Measurements from ENCODE around the gene CDH4. TPM values are rescaled to one million over a fixed set of nuclear protein-coding genes. Genes with fewer than 3 reads are reported as not detected.
A peak's percentile ranks its signal among the peaks of the same experiment; 100 is the strongest.
"Not testable (repeated sequence)": the region's sequence is repeated elsewhere in the genome, so short reads cannot be mapped to it uniquely, and the experiment has no call there.

Gene CDH4
- total RNA-seq, 1 donor from 2014 or later = 3.2 TPM

DNA sequence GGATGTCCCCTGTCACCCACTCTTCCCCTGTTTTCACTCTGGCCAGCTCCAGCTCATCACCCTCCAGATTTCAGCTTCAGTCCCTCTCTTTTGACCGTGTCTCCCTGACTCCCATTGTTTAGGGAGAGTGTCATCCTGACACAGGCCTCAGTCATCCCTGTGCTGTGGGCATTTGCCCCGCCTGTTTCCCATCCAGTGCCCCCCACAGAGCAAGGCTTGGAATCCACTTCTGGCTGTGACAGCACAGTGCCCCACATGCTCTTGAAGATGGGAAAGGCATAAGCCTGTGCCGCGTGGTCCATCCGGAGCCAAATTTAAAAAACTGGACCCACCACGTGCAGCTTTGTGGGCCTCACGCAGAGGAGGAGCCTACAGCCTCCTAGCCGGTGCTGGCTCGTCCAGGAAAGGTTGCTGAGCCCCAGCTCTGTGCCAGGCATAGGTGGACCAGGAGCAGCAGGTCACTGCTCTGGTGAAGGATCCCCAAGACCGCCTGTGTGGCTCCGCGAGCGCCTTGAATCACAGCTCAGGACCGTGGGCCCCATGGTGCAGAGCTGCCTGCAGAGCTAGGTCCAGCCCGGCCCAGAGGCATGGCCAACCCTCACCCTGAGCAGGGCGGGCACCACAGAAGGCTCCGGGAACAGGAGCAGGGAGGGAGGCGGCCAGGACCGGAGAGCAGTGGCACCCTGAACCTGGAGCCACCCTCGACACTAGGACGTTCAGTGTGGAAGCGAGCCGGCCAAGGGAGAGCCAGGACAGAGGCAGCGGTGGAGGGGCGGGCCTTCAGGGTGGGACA is 172.8 kb downstream of the CDH4 start:
- Mint-ChIP-seq H3K4me3 (ENCODE audit: unreplicated experiment) (no peak overlapping the region), H3K9me3 (ENCODE audit: unreplicated experiment) (peaks cover 2% of the 10 kb centered on the region), H3K27ac (ENCODE audit: unreplicated experiment) (no peak overlapping the region), H3K27me3 (ENCODE audit: low read depth, unreplicated experiment) (peaks cover 39% of the 10 kb centered on the region), H3K36me3 (ENCODE audit: low read depth, unreplicated experiment) (no peaks in the 10 kb centered on the region), H3K4me1 (ENCODE audit: low read depth, unreplicated experiment) (no peaks in the 10 kb centered on the region)
- Histone ChIP-seq H3K9me3 (ENCODE audit: insufficient read depth, low read depth, low read length) (peaks cover 3% of the 10 kb centered on the region), H3K4me3 (ENCODE audit: insufficient read depth, low read depth, low read length) (no peak overlapping the region), H3K9ac (ENCODE audit: low read length) (no peak overlapping the region), H3K36me3 (ENCODE audit: insufficient read depth, low read length) (no peaks in the 10 kb centered on the region), H3K27me3 (ENCODE audit: insufficient read depth, low read length) (no peaks in the 10 kb centered on the region), H3K4me2 (ENCODE audit: low read length) (no peak overlapping the region), H2AFZ (ENCODE audit: low read depth, low read length) (no peak overlapping the region), H3K27ac (ENCODE audit: low read depth, low read length) (no peak overlapping the region), H3K79me2 (ENCODE audit: insufficient read depth, low read length) (no peaks in the 10 kb centered on the region), H4K20me1 (ENCODE audit: insufficient read depth, low read length) (peaks cover 11% of the 10 kb centered on the region), H3K4me1 (ENCODE audit: insufficient read depth, low read length) (no peaks in the 10 kb centered on the region)
- FAIRE-seq (no peak), DNase-seq (ENCODE audit: low read depth) (no peak)
- no peak for TF ChIP-seq EZH2 (IDR thresholded peaks at IDR 0.05; ENCODE audit: insufficient read depth, low read length)
- TF ChIP-seq CTCF (IDR thresholded peaks at IDR 0.05; ENCODE audit: insufficient read depth, low read depth, low read length) = no peak

DNA sequence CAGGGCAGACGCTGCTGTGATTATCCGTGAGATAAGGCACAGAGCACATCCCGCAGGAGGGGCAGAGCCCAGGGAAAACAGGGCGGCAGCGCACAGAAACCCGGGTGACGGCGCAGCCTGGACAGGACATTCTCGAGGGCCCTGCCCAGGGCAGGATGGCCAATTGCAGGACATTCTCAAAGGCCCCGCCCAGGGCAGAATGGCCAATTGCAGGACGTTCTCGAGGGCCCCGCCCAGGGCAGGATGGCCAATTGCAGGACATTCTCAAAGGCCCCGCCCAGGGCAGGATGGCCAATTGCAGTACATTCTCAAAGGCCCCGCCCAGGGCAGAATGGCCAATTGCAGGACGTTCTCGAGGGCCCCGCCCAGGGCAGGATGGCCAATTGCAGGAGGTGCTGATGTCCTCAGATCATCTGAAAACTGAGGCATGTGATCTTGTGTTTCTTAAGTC is 173.5 kb downstream of the CDH4 start:
- H3K4me1 ChIP-seq (ENCODE audit: insufficient read depth, low read length); H3K36me3 ChIP-seq (ENCODE audit: insufficient read depth, low read length); H3K27me3 ChIP-seq (ENCODE audit: insufficient read depth, low read length); H3K4me3 Mint-ChIP-seq (ENCODE audit: unreplicated experiment); H3K79me2 ChIP-seq (ENCODE audit: insufficient read depth, low read length); H3K27ac ChIP-seq (ENCODE audit: low read depth, low read length); H2AFZ ChIP-seq (ENCODE audit: low read depth, low read length); H4K20me1 ChIP-seq (ENCODE audit: insufficient read depth, low read length); H3K4me3 ChIP-seq (ENCODE audit: insufficient read depth, low read depth, low read length); H3K9me3 ChIP-seq (ENCODE audit: insufficient read depth, low read depth, low read length); H3K9ac ChIP-seq (ENCODE audit: low read length); H3K4me2 ChIP-seq (ENCODE audit: low read length); H3K4me1 Mint-ChIP-seq (ENCODE audit: low read depth, unreplicated experiment); H3K9me3 Mint-ChIP-seq (ENCODE audit: unreplicated experiment); DNase-seq (ENCODE audit: low read depth); FAIRE-seq; H3K36me3 Mint-ChIP-seq (ENCODE audit: low read depth, unreplicated experiment); H3K27ac Mint-ChIP-seq (ENCODE audit: unreplicated experiment): not testable (repeated sequence)
- H3K27me3 Mint-ChIP-seq (ENCODE audit: low read depth, unreplicated experiment) = peaks cover 37% of the 10 kb centered on the region

DNA sequence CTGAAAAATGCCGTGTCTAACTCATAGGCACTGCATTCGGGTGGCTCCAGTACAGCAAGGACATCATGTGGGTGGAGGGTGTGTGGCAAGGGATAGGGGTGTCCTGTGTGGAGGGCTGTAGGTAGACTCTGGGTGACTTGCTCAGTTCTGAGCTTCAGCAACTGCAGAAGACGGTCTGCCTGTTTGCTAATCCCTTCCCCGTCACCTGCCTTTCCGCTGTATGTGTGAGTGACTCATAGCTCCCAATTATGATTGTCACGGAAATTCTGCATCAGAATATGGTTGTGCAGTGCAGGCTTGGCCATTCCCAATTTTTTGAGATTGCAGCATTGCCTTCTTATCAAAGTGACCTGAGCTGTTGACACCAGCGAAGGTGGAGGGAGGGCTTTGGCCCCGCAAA is 174.3 kb downstream of the CDH4 start:
- Mint-ChIP-seq H3K4me1 (ENCODE audit: low read depth, unreplicated experiment) (no peaks in the 10 kb centered on the region), H3K4me3 (ENCODE audit: unreplicated experiment) (no peak overlapping the region), H3K27ac (ENCODE audit: unreplicated experiment) (no peak overlapping the region), H3K36me3 (ENCODE audit: low read depth, unreplicated experiment) (no peaks in the 10 kb centered on the region), H3K27me3 (ENCODE audit: low read depth, unreplicated experiment) (peaks cover 38% of the 10 kb centered on the region), H3K9me3 (ENCODE audit: unreplicated experiment) (peaks cover 2% of the 10 kb centered on the region)
- Histone ChIP-seq H3K4me3 (ENCODE audit: insufficient read depth, low read depth, low read length) (no peak overlapping the region), H3K9ac (ENCODE audit: low read length) (no peak overlapping the region), H3K4me2 (ENCODE audit: low read length) (no peak overlapping the region), H3K9me3 (ENCODE audit: insufficient read depth, low read depth, low read length) (peaks cover 3% of the 10 kb centered on the region), H3K4me1 (ENCODE audit: insufficient read depth, low read length) (no peaks in the 10 kb centered on the region), H3K79me2 (ENCODE audit: insufficient read depth, low read length) (no peaks in the 10 kb centered on the region), H4K20me1 (ENCODE audit: insufficient read depth, low read length) (peaks cover 4% of the 10 kb centered on the region), H3K27me3 (ENCODE audit: insufficient read depth, low read length) (no peaks in the 10 kb centered on the region), H3K27ac (ENCODE audit: low read depth, low read length) (no peak overlapping the region), H3K36me3 (ENCODE audit: insufficient read depth, low read length) (no peaks in the 10 kb centered on the region), H2AFZ (ENCODE audit: low read depth, low read length) (no peak overlapping the region)
- FAIRE-seq (no peak), DNase-seq (ENCODE audit: low read depth) (peak; percentile 33)
- TF ChIP-seq EZH2 (IDR thresholded peaks at IDR 0.05; ENCODE audit: insufficient read depth, low read length) (no peak), CTCF (IDR thresholded peaks at IDR 0.05; ENCODE audit: insufficient read depth, low read depth, low read length) (no peak)

Data from astrocyte (in vitro differentiated cells and primary cell).